Measurements from ENCODE around the gene TMEM263. TPM values are rescaled to one million over a fixed set of nuclear protein-coding genes. Genes with fewer than 3 reads are reported as not detected.

TMEM263 gene
- total RNA-seq, 1 donor from 2014 or later, result 4.6 TPM

Other genes with a start within 250 kb of the TMEM263 start
- gene RIC8B, start 181.2 kb upstream of the TMEM263 start, total RNA-seq (ENCODE audit: unreplicated experiment), result 21.3 TPM
- 13.2 TPM for gene MTERF2, start 31.2 kb downstream of the TMEM263 start, total RNA-seq (ENCODE audit: unreplicated experiment)
- 10.1 TPM for gene CRY1, start 137.6 kb downstream of the TMEM263 start, total RNA-seq (ENCODE audit: unreplicated experiment)

All from glutamatergic neuron (in vitro differentiated cells).